ENCODE data around the gene SYTL5. TPM values are rescaled to one million over a fixed set of nuclear protein-coding genes. Genes with fewer than 3 reads are reported as not detected.

SYTL5 gene
- polyA plus RNA-seq, 1 experiment: 2.3 TPM

DNA sequence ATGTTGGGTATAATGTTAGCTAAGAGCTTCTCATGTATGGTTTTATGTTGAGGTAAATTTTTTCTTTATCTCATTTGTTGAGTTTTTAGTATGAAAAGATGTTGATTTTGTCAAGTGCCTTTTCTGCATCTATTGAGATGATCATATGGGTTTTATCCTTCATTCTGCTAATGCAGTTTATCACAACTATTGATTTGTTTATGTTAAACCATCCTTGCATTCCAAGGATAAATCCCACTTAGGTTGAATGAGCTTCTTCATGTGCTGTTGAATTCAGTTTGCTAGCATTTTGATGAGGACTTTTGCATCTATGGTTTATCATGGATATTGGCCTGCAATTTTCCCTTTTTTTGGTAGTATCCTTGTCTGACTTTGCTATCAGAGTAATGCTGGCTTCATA lies 93.3 kb downstream of the SYTL5 start:
- Histone ChIP-seq H3K27me3 (ENCODE audit: control insufficient read depth, insufficient read depth, low read length) (no peaks in the 10 kb centered on the region), H3K27ac (ENCODE audit: low read depth, low read length) (no peak overlapping the region), H3K9me3 (ENCODE audit: control insufficient read depth, insufficient read depth, low read length) (no peaks in the 10 kb centered on the region), H3K4me3 (ENCODE audit: low read depth, low read length) (no peak overlapping the region)
- TF ChIP-seq, protein P1, sequence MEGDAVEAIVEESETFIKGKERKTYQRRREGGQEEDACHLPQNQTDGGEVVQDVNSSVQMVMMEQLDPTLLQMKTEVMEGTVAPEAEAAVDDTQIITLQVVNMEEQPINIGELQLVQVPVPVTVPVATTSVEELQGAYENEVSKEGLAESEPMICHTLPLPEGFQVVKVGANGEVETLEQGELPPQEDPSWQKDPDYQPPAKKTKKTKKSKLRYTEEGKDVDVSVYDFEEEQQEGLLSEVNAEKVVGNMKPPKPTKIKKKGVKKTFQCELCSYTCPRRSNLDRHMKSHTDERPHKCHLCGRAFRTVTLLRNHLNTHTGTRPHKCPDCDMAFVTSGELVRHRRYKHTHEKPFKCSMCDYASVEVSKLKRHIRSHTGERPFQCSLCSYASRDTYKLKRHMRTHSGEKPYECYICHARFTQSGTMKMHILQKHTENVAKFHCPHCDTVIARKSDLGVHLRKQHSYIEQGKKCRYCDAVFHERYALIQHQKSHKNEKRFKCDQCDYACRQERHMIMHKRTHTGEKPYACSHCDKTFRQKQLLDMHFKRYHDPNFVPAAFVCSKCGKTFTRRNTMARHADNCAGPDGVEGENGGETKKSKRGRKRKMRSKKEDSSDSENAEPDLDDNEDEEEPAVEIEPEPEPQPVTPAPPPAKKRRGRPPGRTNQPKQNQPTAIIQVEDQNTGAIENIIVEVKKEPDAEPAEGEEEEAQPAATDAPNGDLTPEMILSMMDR (IDR thresholded peaks at IDR 0.05; ENCODE audit: low read depth, low read length): no peak
- CTCF ChIA-PET: no interaction called here
- no peak for DNase-seq (ENCODE audit: low read depth, low spot score)
- POLR2A ChIA-PET: no interaction called here

DNA sequence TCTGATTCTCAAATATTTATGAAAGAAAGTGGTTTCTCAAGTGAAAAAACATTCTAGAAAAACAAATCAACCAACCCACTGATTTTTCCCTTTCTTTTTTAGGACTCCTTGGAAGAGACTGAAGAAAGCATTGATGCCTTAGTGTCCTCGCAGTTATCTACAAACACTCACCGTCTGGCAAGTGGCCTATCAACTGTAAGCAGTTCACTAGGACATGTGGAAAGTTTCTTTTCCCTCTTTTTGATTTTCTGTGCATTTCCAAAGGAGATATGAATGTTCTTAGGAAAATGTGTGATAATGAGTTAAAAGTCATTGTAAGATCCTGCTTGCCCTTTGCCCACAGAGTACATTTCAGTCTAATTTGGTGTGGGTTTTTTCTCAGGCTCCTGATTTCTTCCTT lies 95.9 kb downstream of the SYTL5 start:
- ChIA-PET POLR2A (no interaction called here), CTCF (no interaction called here)
- TF ChIP-seq, protein P1 (IDR thresholded peaks at IDR 0.05; ENCODE audit: low read depth, low read length): no peak
- no peaks in the 10 kb centered on the region for H3K9me3 ChIP-seq (ENCODE audit: control insufficient read depth, insufficient read depth, low read length)
- H3K27me3 ChIP-seq (ENCODE audit: control insufficient read depth, insufficient read depth, low read length): no peaks in the 10 kb centered on the region
- H3K4me3 ChIP-seq (ENCODE audit: low read depth, low read length): no peak overlapping the region
- no peak for DNase-seq (ENCODE audit: low read depth, low spot score)
- no peak overlapping the region for H3K27ac ChIP-seq (ENCODE audit: low read depth, low read length)

GRCh38 chrX:38102875-38103274 lies 96.5 kb downstream of the SYTL5 start:
- no peak overlapping the region for H3K27ac ChIP-seq (ENCODE audit: low read depth, low read length)
- no peaks in the 10 kb centered on the region for H3K9me3 ChIP-seq (ENCODE audit: control insufficient read depth, insufficient read depth, low read length)
- ChIA-PET POLR2A (no interaction called here), CTCF (no interaction called here)
- no peak for DNase-seq (ENCODE audit: low read depth, low spot score)
- TF ChIP-seq, protein P1 (IDR thresholded peaks at IDR 0.05; ENCODE audit: low read depth, low read length): no peak
- H3K4me3 ChIP-seq (ENCODE audit: low read depth, low read length): no peak overlapping the region
- no peaks in the 10 kb centered on the region for H3K27me3 ChIP-seq (ENCODE audit: control insufficient read depth, insufficient read depth, low read length)

- Histone ChIP-seq H3K9me3 (ENCODE audit: control insufficient read depth, insufficient read depth, low read length) (no peaks in the 10 kb centered on the region), H3K27ac (ENCODE audit: low read depth, low read length) (no peak overlapping the region), H3K4me3 (ENCODE audit: low read depth, low read length) (no peak overlapping the region), H3K27me3 (ENCODE audit: control insufficient read depth, insufficient read depth, low read length) (no peaks in the 10 kb centered on the region)
- ChIA-PET POLR2A (no interaction called here), CTCF (no interaction called here)
- TF ChIP-seq, protein P1 (IDR thresholded peaks at IDR 0.05; ENCODE audit: low read depth, low read length): no peak
- no peak for DNase-seq (ENCODE audit: low read depth, low spot score)
Observed at GRCh38 chrX:38103857-38104812, 97.8 kb downstream of the SYTL5 start.

GRCh38 chrX:38105216-38105725 lies 98.9 kb downstream of the SYTL5 start:
- no peak overlapping the region for H3K27ac ChIP-seq (ENCODE audit: low read depth, low read length)
- no peaks in the 10 kb centered on the region for H3K9me3 ChIP-seq (ENCODE audit: control insufficient read depth, insufficient read depth, low read length)
- H3K27me3 ChIP-seq (ENCODE audit: control insufficient read depth, insufficient read depth, low read length): no peaks in the 10 kb centered on the region
- CTCF ChIA-PET: no interaction called here
- no peak overlapping the region for H3K4me3 ChIP-seq (ENCODE audit: low read depth, low read length)
- POLR2A ChIA-PET: no interaction called here
- no peak for DNase-seq (ENCODE audit: low read depth, low spot score)
- TF ChIP-seq, protein P1 (IDR thresholded peaks at IDR 0.05; ENCODE audit: low read depth, low read length): no peak
